Tibial nerve (tissue), 3 donors: ENCODE results near the gene DSG3.

ENCODE experiments used
- POLR2A ChIP-seq, 2 donors: fragments of 450-650 bp; IDR thresholded peaks; one replicate each; pipeline ENCODE4 v1.6.1; 2017; ENCODE audit warnings: antibody characterized with exemption in 2 of 2, mild to moderate bottlenecking in 2 of 2, moderate library complexity in 2 of 2
- TF ChIP-seq, protein P1 (sequence below), 5 experiments: fragments of 200-600 bp in 3 of 5; fragments of 450-650 bp in 2 of 5; sonication (generic) in 3 of 5; IDR thresholded peaks; one replicate each; pipeline ENCODE4 v1.5.1; 2016 to 2019; ENCODE audit warnings: antibody characterized with exemption in 5 of 5, mild to moderate bottlenecking in 3 of 5, moderate library complexity in 2 of 5

GRCh38 chr18:31497836-31498573, 50.5 kb downstream of the DSG3 start, which contains the start of gene DSG2:
- TF ChIP-seq, protein P1, sequence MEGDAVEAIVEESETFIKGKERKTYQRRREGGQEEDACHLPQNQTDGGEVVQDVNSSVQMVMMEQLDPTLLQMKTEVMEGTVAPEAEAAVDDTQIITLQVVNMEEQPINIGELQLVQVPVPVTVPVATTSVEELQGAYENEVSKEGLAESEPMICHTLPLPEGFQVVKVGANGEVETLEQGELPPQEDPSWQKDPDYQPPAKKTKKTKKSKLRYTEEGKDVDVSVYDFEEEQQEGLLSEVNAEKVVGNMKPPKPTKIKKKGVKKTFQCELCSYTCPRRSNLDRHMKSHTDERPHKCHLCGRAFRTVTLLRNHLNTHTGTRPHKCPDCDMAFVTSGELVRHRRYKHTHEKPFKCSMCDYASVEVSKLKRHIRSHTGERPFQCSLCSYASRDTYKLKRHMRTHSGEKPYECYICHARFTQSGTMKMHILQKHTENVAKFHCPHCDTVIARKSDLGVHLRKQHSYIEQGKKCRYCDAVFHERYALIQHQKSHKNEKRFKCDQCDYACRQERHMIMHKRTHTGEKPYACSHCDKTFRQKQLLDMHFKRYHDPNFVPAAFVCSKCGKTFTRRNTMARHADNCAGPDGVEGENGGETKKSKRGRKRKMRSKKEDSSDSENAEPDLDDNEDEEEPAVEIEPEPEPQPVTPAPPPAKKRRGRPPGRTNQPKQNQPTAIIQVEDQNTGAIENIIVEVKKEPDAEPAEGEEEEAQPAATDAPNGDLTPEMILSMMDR (IDR thresholded peaks at IDR 0.05) = no peak
- no peak for TF ChIP-seq POLR2A (IDR thresholded peaks at IDR 0.05)
